HG03520 (cell line): ENCODE measurements around the gene ZNF804B.
A peak's percentile ranks its signal among the peaks of the same experiment; 100 is the strongest.

Experiments used
- ATAC-seq: cut with Tn5 transposase; IDR thresholded peaks from one replicate; pipeline ENCODE4 v1.9.1; 2021; ENCODE audit warnings: mild to moderate bottlenecking, moderate library complexity; ENCODE audit not compliant: unreplicated experiment

The ZNF804B gene

DNA sequence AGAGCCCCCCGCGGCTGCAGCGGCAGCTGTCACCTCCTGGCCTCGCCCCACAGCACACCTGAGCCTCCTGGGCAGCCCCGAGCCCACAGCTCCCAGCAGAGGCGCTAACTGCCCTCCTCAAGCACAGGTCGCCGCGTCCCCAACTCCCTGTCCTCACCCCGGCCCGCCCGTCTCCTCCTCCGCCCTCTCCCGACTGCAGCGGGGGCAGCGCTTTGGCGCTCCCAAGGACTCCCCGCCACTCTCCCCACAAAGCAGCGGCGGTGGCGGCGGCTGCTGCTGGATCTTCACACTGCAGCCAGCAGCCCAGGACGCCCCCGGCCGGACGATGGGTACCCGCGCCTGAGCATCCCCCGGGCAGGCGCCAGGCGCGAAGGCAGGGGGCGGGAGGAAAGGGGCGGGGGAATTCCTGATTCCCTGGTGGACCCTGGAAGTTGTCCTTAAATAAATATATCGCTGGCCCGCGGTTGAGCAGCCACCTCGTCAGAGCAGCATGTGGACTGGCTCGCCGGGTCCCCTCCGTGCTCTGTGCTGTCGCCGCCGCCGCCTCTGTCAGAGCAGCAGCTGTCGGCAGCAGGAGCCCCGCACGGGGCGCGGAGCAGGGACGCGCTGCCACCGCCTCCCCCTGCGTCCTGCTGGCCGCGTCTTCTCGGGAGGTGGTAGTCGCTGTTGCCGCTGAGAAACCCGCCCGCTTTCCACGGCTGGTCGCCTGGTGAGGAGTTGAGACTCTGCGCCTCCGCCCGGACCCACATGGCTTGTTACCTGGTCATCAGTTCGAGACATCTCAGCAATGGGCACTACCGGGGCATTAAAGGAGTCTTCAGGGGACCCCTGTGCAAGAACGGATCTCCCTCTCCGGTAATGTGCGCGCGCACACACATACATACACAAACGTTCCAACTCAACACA is at the start of gene ZNF804B:
Gene ZNF804B (plus strand): TSS at position 471 of the 906 bp plus-strand sequence. CDS start 277 bp downstream, at position 748.
- no peak for ATAC-seq

DNA sequence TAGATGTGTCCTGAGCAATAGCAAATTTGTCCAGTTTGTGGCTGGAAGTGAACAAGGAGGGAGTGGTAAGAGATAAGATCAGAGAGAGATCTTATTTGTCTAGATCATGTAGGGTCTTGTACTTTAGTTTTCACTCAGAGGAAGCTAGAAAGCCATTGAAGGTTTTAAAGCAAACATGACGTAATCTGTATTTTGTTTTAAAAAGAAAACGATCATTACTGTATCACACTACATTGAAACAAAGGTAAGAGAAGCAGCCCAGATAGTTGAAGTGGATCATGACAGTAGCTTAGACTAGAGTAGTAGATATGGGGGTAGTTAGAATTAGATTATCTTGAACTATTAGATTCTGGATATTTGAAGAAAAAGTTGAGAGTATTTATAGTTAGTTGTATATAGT is 23.6 kb upstream of the ZNF804B start:
- no peak for ATAC-seq

DNA sequence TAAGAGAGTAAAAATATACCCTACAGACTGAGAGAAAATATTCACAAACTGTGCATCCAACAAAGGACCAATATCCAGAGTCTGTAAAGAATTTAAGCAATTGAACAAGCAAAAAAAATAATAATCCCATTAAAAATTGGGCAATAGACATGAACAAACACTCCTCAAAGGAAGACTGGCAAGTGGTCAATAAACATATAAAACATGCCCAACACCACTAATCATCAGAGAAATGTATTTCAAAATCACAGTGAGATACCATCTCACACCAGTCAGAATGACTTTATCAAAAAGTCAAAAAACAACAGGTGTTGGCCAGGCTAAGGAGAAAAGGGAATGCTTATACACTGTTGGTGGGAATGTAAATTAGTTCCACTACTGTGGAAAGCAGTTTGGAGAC is 21.9 kb upstream of the ZNF804B start:
- no peak for ATAC-seq

DNA sequence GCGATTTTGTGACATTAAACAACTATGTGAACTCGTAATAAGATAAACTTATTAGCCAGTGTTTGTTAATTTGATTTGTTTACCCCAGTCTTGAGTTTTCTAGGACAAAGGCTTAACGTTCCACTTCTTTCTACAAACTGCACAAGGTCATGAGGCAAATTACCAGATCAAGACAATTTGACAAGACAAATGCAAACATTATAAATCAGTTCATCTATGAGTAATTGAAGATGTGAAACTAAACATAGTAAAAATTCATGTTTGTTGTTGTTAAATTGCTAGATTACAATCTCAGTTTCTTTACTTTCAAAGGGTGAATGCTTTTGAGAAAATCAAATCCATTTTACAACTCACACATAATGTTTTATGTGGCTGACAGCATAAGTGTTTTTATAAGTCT is 13.4 kb upstream of the ZNF804B start:
- no peak for ATAC-seq

DNA sequence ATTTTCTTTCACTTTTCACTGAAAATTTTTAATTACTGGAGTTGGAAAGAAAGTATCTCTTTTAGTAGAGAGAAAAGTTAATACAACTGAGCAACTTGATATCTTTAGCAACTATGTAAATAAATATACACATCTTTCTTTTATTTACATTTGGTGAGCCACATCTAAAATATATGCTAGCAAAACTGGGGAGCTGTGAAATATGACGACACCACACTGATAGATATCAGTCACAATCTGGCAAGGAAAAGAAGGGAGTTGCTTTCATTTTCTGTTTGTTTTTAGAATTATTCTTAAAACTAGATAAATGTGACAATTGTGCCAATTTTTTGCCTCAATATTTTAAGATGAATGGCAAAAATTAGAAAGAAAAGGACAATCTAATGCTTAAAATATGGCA is 2.7 kb upstream of the ZNF804B start:
- no peak for ATAC-seq

DNA sequence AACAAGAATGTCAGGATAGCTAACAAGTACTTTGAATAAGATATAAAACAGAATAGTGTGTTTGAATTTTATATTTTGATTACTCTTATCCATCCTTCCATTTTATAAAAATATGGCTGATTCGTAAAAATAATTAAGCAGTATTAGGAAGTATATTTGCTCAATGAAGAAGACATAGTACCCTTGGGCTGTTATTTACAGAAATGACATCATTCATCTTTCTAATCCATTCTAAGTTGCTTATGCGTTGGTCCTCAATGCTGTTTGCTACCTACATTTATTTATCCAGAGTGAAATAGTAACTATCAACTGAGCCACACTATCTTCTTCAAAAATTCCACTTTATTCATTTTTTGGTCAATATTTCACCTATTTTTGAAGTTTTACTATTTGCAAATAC is 2.1 kb upstream of the ZNF804B start:
- ATAC-seq = no peak

DNA sequence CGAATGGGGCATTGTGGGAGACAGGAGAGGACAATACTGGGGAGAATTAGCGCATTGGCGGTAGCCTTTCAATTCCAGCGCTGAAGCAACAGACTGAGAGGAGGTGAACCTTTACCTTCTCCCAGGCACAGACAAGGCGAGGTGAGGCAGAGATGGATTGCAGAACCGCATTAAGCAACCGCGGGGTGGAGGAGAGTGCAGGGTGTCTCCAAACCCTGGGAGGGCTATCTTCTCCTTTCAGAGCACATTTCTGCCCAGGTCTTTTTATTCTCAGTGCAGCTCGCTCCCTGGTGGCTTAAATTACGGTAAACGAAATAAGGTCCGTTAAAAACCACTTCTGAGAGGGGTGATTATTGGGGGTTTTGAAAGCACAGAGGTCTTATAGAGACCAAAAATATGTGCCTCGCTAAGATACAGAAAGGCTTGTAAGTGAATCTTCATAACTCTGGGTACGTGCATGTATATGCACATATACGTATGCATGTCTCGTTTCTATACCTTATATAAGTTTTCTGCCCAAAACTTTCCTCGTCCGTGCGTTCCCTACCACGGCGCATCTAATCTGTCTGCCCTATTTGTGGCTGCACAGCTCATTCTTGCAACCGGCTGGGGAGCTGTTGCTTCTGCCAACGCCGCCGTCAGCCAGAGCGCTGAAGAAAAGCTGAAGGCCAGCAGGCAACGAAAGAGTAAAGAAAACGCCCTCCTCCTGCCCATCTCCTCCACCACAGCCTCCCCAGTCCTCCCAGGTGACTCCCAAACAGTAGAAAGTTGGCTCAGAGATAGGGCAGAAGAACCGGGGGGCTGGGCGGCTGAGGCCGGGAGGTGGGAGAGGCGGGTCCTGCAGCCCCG is 895 bp upstream of the ZNF804B start:
- ATAC-seq = no peak

DNA sequence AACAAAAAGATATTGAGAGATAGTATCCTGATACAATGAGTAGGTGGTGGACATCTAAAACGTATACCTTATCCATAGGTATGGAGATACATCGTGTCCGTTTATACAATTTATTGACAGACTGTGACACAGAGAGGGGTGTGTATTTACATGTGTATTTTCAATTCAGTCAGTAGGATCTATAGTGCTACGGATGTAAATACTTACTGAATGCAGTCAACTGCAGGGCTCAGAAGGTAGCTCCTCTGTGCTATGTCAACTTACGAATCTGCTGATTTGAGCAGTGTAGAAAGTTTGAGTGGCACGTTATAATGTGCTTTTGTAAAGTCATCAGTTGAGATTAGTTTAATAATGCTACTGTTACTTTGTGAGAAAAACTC is 626 bp downstream of the ZNF804B start:
- ATAC-seq = no peak

DNA sequence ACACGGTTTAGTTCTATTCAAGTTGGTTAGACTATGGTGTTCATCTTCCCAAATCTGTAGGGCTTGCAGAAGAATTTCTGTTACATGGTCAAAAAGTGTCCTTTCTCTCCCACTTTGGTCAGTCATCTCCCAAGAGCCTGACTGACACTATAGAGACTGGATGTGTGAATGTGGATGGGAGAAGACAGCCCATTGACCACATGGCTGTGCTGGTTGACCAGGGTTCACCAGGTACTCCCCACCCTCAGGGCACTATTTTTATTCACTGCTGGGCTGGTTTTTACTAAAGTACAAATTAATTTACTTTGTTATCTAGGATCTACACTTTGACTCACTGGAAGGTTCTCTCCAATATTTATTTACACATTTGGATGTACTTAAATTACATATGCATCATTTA is 2.3 kb downstream of the ZNF804B start:
- no peak for ATAC-seq

DNA sequence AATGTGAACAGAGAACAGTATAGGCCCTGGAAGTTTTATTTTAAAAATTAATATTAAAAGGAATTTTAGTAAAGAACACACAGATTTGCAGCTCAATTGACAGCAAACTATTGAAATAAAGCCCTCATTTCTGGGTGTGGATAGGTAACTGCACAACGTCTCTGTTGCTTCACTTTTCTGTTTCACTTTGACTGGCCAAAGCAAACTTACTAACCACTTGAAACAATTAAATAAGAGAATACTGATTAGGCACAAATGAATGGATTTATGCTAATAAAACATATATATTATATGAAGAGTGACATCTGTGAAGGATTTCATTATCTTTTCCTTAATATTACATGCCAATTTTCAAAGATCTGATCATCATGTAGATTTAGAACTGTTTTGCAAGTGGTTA is 11.9 kb downstream of the ZNF804B start:
- peak; percentile 76 for ATAC-seq

DNA sequence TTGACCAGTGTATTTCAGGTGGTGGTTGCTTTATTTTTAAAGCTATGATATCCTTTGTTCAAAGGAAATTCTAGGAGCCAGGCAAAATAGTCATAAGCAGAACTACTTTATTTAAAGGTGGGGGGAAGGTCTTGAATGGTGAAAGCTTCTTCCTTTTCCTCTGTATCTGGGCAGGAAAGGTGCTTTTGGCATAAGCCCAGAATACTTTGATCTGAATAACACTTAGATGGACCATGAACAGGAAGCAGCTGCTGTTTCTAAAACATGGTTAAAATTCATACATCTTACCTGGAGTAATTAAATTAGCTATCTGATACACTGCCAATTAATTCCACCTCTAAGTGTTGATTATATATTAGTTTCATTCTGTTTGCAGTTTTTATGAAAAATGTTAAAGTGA is 13.3 kb downstream of the ZNF804B start:
- ATAC-seq = no peak

DNA sequence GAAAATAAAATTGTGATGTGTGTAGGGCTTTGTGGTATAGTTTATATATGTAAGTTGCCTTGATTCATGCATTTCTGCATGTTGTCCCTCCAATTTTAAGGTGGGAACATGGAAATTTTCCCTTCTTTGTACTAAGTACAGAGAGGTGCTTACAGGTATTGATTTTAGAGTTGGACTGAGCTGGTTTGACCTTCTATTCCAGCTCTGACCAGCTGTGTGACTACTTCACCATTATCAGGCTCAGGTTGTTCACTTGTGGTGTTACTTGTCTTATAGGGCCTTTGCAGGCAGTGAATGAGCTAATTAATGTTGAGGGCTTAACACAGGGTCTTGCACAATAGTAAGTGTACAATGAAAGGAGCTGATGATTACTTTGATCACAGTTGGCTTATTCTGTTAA is 16.3 kb downstream of the ZNF804B start:
- ATAC-seq = no peak

DNA sequence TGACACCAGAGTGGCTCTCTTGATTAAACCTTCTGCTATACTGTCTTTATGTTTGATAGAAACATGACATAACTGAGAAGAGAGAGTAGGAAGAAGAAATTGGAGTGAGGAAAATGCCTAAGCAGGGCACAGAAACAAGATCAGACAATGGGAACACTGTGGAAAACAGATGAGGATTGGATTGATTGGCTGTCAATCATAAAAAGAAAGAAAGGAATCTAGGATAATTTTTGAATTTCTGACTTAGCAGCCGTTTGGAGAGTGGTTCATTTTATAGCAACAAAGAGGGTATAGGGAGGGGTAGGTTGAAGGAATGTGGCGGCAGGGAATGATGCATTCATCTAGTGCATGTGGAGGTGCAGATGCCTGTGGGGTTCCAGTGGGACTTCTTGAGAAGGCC is 28.3 kb downstream of the ZNF804B start:
- no peak for ATAC-seq

DNA sequence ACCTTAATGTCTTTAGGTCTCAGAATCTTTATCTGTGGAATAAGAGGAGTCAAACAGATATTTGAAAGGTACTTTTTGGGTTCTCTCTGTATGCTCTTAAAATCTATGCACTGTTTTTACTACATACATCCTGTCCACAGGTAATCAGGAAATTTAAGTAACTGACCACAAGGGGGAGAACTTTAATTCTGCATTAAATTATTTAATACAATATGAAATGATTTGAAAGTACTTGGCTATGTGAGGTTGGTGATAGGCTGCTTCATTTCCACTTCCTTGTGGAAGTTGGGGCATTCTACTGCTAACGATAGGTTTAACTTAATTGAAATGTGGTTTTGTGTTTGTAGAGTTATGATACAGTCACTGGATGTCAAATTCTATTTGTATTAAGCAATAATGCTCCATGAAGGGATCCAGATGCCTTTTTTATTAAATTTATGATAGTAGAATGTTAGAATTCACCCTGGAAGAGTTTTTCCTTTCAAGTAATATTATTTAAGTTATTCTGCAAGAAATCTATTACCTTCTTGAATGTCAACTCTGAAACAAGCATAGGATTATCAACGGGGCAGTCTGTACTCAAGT is 30.1 kb downstream of the ZNF804B start:
- peak; percentile 60 for ATAC-seq

DNA sequence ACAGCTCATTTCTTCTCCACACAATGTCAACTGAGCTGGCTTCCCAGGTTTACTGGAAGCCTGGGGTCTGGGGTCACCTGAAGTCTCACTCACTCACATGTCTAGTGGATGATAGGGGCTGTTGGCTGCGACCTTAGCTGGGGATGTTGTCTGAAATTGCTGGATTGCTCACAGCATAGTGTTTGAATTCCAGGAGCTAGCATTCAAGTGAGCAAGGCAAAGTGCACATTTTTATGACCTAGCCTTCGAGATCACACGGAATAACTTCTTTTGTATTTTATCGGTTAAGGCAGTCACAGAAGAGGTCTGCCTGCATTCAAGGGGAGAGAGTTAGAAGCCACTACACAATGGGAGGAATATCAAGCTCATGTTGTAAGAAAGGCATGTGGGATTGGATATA is 32.4 kb downstream of the ZNF804B start:
- no peak for ATAC-seq

DNA sequence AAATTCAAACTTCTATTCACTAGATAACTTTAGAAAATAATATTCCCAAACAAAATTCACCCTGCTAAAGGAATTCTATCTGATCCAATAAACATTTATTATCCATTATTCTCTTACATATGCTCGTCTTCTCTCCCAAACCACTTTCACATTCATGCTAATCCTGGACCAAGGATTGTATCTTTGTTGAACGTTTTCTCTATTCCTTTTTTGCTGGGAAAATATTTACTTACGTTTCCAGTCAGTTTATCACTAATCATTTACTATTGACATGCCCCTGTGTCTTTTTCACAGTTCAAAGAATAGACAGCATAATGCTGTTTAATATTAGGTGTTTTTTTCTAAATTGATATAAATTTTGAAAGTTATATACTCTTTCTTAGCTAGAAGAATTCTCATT is 32.9 kb downstream of the ZNF804B start:
- no peak for ATAC-seq

DNA sequence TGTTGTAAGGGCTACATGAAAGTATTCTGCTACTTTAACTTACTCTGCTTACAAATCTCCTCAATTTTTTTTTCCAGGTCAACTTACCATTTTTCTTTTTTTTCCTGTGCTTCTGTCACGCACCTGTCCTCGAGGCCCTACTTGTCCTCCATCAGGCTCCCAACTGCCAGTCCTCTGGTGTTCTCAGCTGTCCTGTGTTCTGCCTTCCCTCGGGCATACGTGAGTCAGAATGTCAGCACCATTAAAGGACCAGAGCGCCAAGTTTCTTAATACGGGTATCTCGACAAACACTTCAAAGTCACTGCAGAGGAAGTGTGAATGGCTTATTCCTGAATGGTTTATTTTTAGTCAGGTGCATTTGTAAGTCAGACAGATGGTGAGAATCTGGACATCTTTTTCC is 36.1 kb downstream of the ZNF804B start, which contains the start of gene TEX47:
Gene TEX47 (minus strand): TSS at position 185 of the 400 bp plus-strand sequence. CDS start 795 bp downstream, outside the sequence.
- ATAC-seq = no peak

DNA sequence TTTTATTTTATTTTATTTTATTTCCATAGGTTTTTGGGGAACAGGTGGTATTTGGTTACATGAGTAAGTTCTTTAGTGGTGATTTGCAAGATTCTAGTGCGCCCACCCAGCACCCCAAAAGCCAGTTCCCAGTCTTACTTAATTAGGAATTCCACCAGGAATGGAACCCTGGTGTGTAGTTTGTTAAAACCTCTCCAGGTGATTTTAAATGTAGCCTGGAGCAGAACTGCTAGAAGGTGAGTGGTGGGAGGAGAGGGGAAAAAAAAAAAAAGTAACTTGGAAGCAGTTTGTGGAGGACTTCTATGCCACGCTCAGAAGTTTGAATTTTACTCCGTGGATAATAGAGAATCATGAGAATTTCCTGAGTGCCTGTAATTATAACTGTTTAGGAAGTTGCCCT is 41.5 kb downstream of the ZNF804B start:
- no peak for ATAC-seq

DNA sequence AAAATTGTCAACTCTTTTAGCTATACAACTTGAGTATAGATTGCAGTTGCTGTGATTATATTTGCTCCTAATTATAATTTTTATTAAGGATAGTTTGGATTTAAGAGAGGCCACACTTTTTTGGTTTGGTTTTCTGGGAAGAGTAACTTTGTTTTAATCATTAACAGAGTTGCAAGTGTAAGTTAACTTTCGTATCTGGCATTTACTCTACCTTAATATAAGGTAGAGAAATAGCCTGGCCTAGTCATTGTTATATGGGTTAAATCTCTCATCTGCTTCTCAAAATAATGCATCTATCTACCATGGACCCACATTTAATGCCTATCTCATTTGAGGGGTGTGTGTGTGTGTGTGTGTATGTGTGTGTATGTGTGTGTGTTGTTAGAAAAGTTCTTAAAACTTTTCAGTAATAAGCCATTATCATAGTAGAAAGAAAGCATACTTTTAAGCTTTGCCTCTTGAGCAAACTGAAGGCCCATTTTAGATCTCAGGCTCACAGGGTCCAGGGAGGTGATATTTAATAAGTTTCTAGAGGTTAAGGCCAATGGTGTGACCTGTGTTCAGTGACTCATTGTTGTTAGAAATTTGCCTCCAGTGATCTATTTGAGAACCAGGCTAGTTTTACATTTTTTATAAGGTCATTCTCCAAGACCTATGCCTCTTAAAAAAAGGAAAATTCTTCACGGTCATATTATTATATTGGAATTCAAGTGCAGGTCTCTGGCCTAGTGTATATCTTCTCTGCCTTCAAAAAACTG is 47.0 kb downstream of the ZNF804B start:
- ATAC-seq = no peak

DNA sequence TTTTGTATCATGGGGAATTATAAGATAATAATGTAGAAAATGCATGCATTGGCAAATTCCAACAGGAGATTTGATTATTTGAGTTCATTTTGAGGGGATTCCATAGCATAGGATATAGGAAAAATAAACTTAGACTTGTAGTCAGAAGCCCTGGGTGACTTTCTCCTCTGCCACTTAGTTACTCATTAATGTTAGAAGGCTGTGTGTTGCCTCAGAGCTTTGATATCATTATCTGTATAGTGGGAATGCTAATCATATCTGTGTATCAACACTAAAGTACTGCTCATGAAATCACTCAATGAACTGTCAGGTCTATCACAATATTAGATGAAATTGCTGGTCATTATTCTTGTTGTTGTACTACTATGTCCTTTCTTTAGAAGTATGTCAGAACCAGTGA is 59.1 kb downstream of the ZNF804B start:
- ATAC-seq = no peak

DNA sequence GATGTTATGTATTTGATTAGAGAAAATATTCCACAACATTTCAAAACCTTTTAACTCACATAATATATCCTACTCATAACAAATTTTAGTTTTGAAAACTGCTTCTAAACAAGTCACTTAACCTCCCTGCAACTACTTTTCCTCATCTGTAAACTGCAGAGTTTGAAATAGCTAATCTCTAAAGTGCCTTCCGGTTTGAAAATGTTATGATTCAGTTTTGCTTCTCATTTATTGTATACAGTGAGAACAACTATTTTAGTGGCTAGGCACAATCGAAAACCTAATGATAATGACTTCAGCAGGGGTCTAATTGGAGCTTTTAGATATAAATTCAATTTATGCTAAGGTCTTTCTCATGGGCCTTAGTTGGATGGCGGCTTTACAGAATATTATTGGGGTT is 66.7 kb downstream of the ZNF804B start:
- no peak for ATAC-seq
